Measurements from ENCODE around the gene ADGRL3.
"Not testable (repeated sequence)": the region's sequence is repeated elsewhere in the genome, so short reads cannot be mapped to it uniquely, and the experiment has no call there.

Gene ADGRL3

DNA sequence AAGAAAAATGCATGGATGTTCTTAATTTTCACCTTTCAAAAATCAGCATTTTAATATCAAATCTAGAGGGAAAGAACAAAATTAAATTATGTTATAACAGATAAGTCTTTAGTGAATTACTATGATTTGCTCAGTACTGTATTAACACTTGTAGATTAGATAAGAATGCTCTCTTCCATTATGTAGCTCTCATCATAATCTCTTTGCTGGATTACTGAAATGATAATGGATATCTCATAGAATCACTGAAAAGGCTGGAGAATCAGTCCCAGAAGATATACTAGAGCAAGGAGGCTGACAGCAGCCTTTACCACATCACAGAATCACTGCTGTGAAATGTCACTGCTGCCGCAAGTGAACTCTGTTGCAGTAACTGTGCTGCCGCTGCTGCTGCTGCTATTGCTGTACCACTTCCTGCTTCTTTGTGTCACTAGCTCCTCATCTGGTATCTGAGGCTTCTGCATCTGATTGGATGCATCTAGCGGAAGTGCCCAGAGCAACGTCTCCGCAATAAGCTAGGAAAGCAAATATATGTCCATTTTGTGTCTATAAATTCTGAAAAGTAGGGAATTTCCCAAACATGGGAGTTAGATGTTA, 738.2 kb downstream of the ADGRL3 start:
- DNase-seq (ENCODE audit: low read depth in 2 of 2, low spot score in 1 of 2): no peak

DNA sequence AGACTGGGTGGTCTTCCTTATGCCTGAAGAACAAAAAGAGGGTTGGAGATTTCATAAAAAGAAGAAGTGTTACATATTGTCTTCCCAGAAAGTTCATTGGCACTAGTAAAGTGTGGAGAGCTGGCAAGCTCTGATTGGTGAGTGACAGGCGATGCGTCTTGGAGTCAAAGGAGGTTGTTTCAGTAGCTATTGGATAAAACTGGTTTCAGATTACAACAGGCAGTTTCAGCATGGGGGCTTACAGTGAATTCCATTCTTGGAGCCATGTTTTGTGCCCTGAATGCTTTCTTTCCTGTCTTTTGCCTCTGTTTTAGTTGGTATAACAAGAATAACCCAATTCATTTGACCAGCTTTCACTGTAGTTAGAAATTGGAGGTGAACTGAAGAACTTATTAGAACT, 750.5 kb downstream of the ADGRL3 start:
- no peak for DNase-seq (ENCODE audit: low read depth in 2 of 2, low spot score in 1 of 2)

DNA sequence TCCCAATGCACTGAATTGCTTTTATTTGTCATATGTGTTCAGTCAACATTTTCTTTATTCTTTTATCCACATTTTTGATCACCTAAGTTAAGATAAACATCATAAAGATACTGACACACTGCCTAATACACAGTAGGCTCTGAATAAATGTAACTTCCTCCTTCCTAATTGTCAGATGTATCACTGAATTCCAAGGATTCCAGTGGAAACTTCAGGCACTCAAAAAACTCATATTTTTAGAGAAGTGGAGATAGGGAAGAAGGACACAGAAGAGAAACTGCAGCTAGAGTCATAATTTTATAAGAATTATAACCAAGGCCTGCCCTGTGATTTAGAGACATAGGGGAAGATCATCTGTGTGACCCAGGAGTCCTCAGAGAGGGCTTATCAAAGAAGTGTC, 753.3 kb downstream of the ADGRL3 start:
- DNase-seq (ENCODE audit: low read depth in 2 of 2, low spot score in 1 of 2): no peak

DNA sequence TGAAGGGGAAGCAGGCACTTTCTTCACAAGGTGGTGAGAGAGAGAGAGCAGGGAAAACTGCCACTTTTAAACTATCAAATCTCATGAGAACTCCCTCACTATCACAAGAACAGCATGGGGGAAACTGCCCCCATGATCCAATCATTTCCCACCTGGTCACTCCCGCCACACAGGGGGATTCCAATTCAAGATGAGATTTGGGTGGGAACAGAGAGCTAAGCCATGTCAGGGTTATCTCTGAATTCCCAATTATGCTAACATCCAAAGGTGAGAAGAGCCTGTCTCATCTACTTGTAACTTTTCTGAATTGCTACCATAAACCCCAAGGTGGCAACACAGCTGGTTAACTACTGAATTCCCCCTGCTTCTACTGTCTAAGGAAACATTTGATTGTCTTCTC, 758.5 kb downstream of the ADGRL3 start:
- DNase-seq (ENCODE audit: low read depth in 2 of 2, low spot score in 1 of 2): no peak

DNA sequence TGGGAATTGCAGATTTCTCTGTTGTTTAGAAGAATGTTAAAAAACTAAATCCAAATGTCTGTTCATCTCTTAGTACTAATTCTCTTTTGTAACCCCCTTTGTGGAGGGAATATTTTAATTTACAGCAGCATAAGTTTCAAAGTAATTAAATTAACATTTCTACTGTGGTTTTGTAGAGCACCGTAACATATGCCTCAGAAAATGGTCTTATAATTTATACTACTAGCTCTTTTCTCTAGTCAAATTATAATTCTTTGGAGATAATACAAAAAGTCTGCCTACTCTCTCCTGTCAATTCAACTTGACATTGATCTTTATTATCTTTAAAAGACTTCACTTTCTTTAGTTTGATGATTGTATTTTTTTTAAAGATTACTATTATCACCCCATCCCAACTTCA, 759.0 kb downstream of the ADGRL3 start:
- DNase-seq (ENCODE audit: low read depth in 2 of 2, low spot score in 1 of 2): no peak

DNA sequence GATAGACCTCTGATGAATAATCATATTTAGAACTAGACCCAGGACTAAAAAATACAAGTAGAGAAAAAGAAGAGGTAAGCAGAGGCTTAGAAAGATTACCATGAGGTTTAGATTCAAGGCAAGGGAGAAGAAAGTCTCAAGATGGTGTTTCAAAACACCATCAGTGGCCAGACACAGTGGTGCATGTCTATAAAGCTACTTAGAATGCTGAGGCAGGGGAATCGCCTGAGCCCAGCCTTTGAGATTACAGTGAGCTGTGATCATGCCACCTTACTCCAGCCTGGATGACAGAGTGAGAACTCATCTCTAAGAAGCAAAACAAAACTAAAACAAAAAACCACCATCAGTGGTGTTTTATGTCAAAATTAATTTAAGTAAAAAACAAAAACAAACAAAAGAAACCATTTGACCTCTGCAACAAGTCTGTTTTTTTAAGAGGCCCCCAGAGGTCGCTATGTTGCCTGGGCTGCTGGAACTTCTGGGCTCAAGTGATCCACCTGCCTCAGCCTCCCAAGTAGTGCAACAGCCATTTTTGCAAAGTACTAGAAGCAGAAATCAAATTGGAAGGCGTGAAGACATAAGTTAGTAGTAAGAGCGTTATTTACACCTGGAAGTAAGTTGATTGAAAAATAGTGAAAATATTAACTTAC, 784.3 kb downstream of the ADGRL3 start:
- DNase-seq (ENCODE audit: low read depth in 2 of 2, low spot score in 1 of 2): no peak

DNA sequence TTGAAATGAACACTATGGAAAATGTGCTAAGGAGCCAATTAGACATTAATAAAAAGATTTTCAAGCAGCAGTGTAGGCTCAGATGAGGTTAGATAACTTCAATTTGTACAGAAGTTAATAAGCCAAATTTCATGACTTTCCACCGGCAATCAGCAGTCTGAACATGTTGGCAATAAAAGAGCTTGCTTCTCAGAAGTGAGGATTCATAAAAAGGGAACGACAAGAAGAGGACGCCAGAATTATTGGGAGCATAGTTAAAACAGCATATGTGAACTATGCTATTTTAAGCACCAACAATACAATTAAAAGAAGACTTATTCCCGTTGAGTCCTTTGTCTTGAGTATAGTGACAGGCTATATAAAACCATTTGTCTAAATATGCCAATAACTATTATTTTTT, 785.3 kb downstream of the ADGRL3 start:
- no peak for DNase-seq (ENCODE audit: low read depth in 2 of 2, low spot score in 1 of 2)

DNA sequence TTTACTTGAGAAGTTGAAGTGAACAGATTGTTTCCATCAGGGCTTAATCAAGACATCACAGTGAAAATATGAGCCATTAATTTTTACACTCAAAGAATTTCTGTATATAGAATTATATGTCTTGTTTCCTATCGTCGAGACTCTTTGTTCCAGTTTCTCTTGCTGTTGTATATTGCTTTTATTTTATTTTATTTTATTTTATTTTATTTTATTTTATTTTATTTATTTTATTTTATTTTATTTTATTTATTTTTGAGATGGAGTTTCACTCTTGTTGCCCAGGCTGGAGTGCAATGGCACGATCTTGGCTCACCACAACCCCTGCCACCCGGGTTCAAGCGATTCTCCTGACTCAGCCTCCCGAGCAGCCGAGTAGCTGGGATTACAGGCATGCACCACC, 786.8 kb downstream of the ADGRL3 start:
- DNase-seq (ENCODE audit: low read depth in 2 of 2, low spot score in 1 of 2): not testable (repeated sequence)

DNA sequence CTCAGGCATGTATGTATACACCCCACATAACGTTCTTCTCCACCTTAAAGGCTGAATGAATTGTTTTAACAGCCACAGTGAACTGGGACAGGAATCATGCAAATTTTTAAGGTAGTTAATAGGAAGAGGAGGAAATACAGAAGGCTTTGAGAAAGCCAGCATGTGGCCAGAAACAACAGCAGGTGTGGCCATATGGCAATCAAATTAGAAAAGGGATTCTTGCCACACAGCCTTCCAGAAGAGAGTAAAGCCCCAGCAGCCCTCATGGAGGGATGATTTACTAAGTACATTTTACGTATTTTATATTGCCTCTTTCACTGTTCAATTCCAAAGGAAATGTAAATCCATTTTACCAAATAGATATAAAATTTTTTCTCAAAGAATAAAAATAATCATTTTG, 792.2 kb downstream of the ADGRL3 start:
- DNase-seq (ENCODE audit: low read depth in 2 of 2, low spot score in 1 of 2): no peak

DNA sequence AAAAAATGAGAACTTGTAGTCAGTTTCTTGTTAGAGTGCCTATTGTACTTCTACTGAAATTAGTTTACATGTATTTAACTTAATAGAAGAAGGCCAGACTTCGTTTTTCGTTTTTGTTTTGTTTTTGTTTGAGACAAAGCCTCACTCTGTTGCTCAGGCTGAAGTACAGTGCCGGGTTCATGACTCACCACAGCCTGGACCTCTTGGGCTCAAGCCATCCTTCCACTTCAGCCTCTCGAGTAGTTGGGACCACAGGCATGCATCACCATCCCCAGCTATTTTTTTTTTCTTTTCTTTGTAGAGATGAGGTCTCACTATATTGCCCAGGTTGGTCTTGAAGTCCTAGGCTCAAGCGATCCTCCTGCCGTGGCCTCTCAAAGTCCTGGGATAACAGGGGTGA, 793.9 kb downstream of the ADGRL3 start:
- DNase-seq (ENCODE audit: low read depth in 2 of 2, low spot score in 1 of 2): no peak

DNA sequence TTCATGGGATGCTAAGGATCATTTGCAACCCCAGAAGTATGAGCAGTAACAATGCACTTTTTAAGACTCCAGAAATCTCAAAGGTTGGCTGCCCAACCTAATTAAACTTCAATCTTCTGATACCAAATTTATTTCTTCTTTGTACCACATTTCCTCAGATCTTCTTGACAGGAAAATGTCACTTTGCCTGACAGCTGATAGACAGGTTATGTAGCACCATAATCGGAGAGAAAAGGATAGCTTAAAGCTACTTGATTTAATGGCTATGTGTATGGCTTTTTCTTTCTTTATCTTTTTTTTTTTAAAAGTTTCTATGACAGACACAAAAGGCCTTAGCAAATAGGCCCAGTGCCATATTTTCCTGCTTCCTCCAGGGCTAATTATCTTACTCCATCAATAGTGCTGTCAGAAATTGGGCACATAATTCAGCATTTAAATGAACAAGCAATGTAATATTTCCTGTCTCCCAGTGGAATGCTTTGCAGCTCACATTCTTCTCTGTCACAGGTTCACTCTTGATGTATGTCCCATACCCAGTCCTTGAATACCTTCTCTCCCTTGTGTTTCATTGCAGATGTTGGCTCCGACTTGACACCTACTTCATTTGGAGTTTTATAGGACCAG, 795.7 kb downstream of the ADGRL3 start:
- no peak for DNase-seq (ENCODE audit: low read depth in 2 of 2, low spot score in 1 of 2)

DNA sequence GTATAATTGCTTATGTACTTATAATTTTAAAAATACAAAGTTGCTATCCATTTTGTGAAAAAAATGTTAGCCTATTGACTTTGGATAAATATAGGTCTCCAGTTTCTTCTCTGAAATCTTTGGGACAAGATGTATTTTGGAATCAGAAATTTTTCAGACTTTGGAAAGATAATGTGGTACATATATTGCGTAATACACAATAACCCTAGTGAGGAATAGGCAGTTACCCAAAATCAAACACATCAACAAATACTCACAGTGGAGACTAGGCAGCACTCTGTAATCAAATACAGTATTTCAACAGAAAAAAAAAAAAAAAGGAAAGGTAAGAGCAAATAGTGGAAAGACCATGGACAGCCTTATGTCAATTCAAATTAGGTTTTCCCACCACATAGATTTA, 796.8 kb downstream of the ADGRL3 start:
- no peak for DNase-seq (ENCODE audit: low read depth in 2 of 2, low spot score in 1 of 2)

DNA sequence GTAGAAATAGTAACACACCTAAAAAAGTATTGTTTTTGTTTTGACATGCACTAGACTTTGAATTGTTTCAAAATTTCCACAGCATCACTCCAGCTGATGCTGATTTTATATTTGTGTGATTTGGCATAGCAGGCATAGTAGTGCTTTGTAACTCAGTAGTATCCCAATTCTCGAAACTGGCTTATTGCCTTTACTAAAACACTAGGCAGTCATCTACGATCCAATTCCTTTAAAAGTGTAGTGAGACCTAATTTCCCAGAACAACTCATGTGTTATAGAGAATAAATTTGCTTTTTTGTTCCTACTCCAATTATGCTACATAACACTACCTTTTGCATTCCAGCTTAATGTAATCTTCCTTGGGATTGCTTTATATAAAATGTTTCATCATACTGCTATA, 797.7 kb downstream of the ADGRL3 start:
- no peak for DNase-seq (ENCODE audit: low read depth in 2 of 2, low spot score in 1 of 2)

DNA sequence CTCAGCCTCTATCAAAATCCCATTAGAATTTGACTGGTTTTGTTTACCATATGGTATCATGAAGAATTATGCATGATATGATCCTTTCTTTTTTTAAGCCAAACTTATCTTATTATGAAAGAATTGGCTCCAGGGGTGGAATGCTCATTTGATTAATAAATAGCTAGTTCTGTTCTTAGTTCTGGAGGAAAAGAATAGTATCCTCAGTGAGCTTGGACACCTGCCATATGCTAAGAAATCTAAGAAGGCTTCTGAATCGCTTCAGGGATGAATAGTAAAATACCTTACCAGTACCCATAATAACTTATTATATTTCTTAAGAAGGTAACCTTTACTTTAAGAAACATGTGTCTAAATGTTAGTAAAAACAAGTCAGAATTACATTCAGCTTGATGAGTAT, 803.6 kb downstream of the ADGRL3 start:
- no peak for DNase-seq (ENCODE audit: low read depth in 2 of 2, low spot score in 1 of 2)

DNA sequence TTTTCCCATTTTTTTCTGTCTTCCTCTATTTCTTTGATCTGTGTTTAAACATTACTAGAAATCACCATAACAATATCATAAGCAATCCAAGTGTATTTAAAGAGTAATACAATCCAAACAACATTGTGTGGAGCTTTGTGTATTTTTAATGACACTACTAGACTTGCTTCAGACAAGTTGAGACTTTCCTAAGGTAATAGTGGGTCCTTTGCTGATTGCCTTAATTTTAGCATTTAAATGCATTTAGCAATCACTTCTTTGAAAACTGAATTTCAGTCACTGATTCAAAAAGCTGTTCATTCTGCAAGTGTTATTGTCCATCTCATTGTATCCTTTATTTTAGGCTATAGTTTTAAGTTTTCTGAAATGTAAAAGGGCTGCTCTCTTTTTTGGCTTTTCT, 804.8 kb downstream of the ADGRL3 start:
- no peak for DNase-seq (ENCODE audit: low read depth in 2 of 2, low spot score in 1 of 2)

DNA sequence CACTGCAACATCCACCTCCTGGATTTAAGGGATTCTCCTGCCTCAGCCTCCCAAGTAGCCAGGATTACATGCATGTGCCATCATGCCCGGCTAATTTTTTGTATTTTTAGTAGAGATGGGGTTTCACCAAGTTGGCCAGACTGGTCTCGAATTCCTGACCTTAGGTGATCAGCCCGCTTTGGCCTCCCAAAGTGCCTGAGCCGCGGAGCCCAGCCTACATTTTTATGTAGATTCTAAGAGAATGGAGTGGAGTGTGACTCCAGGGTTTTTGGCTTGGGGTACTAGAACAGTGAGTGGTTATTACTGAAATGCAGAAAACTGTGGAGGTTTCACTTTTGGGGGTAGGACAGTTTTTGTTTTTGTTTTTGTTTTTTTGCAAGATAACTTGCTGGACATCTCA, 806.0 kb downstream of the ADGRL3 start:
- no peak for DNase-seq (ENCODE audit: low read depth in 2 of 2, low spot score in 1 of 2)

DNA sequence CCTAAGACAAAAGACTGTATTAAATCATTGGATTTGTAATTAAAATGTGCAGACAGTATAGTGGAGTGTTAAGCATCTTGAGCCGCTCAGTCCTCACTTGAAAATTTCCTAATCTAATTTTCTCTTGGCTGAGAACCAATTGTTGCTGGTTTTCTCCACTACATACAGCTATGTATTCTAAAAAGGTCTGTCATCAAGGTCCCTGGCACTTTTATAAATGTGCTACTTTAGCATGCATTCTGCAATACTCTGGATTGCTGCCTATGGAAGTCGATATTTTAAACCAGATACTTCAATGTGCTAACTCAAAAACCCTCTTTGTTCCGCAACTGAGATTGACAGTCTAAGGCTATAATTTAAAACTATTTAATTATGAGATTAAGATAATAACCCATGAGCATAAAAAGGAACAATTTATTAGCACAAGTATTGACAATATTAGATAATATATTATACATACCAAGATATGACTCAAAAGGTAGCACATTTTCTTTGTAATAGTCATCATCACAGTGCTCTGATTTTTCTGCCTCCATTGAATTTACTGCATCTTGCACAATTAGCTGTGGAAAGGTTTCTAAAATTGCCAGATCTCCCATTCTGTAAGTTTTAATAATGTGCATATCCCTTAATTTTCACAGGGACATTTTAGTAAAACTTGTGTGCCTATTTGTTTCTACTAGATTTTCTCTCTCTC, 815.1 kb downstream of the ADGRL3 start:
- DNase-seq (ENCODE audit: low read depth in 2 of 2, low spot score in 1 of 2): no peak

DNA sequence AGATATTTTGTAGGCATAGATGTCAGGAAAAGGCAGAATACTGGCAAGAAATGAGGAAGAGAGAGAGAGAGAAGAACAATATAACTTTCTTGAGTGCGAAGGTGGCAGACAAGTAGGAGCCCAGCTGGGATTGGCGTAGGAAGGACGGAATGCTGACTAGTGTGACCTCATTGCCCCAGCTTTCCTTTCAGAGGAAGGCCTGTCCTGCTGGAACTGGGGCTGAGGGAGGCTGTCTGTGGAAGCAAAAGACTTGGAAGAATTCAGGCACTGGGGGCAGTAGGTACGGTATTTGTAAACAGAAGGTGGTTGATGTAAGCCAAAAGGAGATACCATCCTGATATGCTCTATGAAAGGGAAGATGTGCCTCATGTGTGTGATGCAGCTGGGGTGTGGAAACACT, 818.4 kb downstream of the ADGRL3 start:
- DNase-seq (ENCODE audit: low read depth in 2 of 2, low spot score in 1 of 2): no peak

DNA sequence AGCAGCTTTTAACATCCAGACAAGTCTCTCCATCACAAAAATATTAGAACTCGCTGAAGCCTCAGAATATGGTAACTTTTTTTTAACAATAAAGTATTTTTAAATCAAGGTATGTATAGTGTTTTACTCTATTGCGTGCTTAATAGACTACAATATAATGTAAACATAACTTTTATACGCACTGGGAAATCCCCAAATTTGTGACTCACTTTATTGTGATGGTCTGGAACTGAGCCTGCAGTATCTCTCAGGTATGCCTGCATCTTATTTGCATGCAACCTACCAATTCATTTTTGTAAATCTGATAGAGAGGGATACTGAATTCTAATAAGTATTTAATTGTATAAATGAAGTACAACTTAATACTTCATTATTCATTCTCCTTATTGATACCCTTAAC, 823.5 kb downstream of the ADGRL3 start:
- no peak for DNase-seq (ENCODE audit: low read depth in 2 of 2, low spot score in 1 of 2)

DNA sequence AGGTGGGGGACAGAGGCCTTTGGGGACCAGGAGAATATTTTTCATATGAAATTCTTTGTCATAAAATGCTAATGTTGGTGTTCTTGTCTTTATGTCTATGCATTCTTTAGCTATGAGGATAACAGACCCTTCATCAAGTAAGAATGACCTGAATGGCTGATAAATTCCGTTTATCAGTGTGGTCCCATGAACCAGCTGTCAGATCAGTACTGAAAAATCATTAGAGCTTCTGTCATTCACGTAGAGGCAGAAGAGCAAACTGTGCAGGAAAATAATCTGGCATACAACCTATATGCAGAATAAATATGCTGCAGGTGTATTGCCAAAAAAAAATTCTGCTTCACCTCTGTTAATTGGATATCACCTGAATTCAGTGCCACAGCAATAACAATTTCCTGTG, 828.6 kb downstream of the ADGRL3 start:
- no peak for DNase-seq (ENCODE audit: low read depth in 2 of 2, low spot score in 1 of 2)

DNA sequence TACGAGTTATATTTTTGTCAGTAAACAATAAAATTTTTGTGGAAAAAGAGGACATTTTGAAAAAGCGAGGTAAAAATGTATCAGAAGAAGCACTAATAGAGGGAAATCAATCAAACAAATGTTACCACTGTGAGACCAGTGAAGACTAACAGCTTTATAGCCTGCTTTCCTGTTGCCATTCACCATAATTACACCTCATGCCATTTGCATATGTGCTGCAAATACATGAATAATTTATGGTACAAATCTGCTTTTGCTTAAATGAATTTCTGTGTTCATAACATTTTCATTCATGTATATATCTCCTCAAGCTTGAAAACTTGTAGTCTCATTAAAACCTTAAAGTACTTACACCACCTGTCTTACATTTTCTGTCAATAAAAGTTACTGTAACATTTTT, 830.8 kb downstream of the ADGRL3 start:
- no peak for DNase-seq (ENCODE audit: low read depth in 2 of 2, low spot score in 1 of 2)

DNA sequence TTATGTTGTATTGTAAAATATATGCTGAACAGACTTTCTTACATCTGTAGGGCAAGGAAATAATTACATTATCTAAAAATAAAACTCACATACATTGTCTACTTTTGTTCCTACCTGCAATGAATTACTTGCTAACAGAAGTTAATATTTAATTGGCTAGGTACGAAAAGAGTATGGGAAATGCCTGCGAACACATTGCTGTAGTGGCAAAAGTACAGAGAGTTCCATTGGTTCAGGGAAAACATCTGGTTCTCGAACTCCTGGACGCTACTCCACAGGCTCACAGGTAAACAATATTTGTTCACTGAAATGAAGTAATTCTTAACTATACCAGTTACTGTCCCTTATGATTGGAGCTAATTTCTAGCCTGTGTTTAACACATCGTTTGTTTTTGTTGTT, 837.4 kb downstream of the ADGRL3 start:
- DNase-seq (ENCODE audit: low read depth in 2 of 2, low spot score in 1 of 2): no peak
